PC-3 (cell line): ENCODE measurements around the gene FRRS1.

Source experiments
- CTCF ChIP-seq: fragments of 300-600 bp; sonication (generic); conservative IDR thresholded peaks from 2 replicates; pipeline ENCODE4 v1.5.1; 2017; ENCODE audit warnings: antibody characterized with exemption, low read depth, mild to moderate bottlenecking, low read length
- EZH2 ChIP-seq: fragments of 300-600 bp; sonication (generic); IDR thresholded peaks from one replicate; pipeline ENCODE4 v1.6.1; 2017; ENCODE audit warnings: antibody characterized with exemption, mild to moderate bottlenecking, low read length; ENCODE audit not compliant: unreplicated experiment

GRCh38 chr1:99705385-99705784, 61.0 kb downstream of the FRRS1 start:
- TF ChIP-seq EZH2 (no peak), CTCF (no peak)
